ENCODE data around the gene SAMD5.

Gene SAMD5

GRCh38 chr6:147618457-147618856 lies 110.0 kb downstream of the SAMD5 start:
- no peak for DNase-seq (ENCODE audit: extremely low spot score)
- TF ChIP-seq SUZ12 (IDR thresholded peaks at IDR 0.05) (no peak), ARNT (IDR thresholded peaks at IDR 0.05) (no peak), TARDBP (IDR thresholded peaks at IDR 0.05) (no peak), ELF4 (IDR thresholded peaks at IDR 0.05) (no peak), PKNOX1 (IDR thresholded peaks at IDR 0.05) (no peak), HDGF (IDR thresholded peaks at IDR 0.05; ENCODE audit: borderline replicate concordance) (no peak), FOXM1 (IDR thresholded peaks at IDR 0.05; ENCODE audit: borderline replicate concordance) (no peak), SP1 (IDR thresholded peaks at IDR 0.05) (no peak), FOXK2 (IDR thresholded peaks at IDR 0.05) (no peak), FOXA1 (IDR thresholded peaks at IDR 0.05) (no peak), BHLHE40 (IDR thresholded peaks at IDR 0.05; ENCODE audit: borderline replicate concordance) (no peak)
- POLR2A ChIA-PET = no interaction called here
- CTCF ChIA-PET = no interaction called here

GRCh38 chr6:147618927-147619326 lies 110.4 kb downstream of the SAMD5 start:
- no peak for TF ChIP-seq HDGF (IDR thresholded peaks at IDR 0.05; ENCODE audit: borderline replicate concordance)
- TF ChIP-seq SP1 (IDR thresholded peaks at IDR 0.05) = no peak
- no peak for TF ChIP-seq SUZ12 (IDR thresholded peaks at IDR 0.05)
- no peak for TF ChIP-seq FOXM1 (IDR thresholded peaks at IDR 0.05; ENCODE audit: borderline replicate concordance)
- TF ChIP-seq TARDBP (IDR thresholded peaks at IDR 0.05) = no peak
- no peak for DNase-seq (ENCODE audit: extremely low spot score)
- CTCF ChIA-PET = no interaction called here
- POLR2A ChIA-PET = no interaction called here
